ENCODE measurements around the gene LMTK3. TPM values are rescaled to one million over a fixed set of nuclear protein-coding genes. Genes with fewer than 3 reads are reported as not detected.
A peak's percentile ranks its signal among the peaks of the same experiment; 100 is the strongest.

LMTK3 gene
- total and polyA plus RNA-seq, 2 of the 13 experiments (the other 11 are each of a cell fraction or from before 2014, with no cell fraction given): 0.18 to 0.29 TPM

GRCh38 chr19:48496959-48497727, 14.5 kb downstream of the LMTK3 start (continued):
- TF ChIP-seq ZNF691 (CRISPR knock-in tag; IDR thresholded peaks at IDR 0.05; ENCODE audit: borderline replicate concordance, low read depth): no peak
- no peak for TF ChIP-seq AFF4 (CRISPR knock-in tag; IDR thresholded peaks at IDR 0.05)
- peak; percentile 71 for TF ChIP-seq HNF4A (CRISPR knock-in tag; IDR thresholded peaks at IDR 0.05)
- no peak for TF ChIP-seq MAFG (CRISPR knock-in tag; IDR thresholded peaks at IDR 0.05)
- TF ChIP-seq MEIS1 (CRISPR knock-in tag; IDR thresholded peaks at IDR 0.05; ENCODE audit: borderline replicate concordance): no peak
- TF ChIP-seq ZSCAN5A (CRISPR knock-in tag; IDR thresholded peaks at IDR 0.05; ENCODE audit: borderline replicate concordance): no peak
- TF ChIP-seq HIC2 (CRISPR knock-in tag; IDR thresholded peaks at IDR 0.05; ENCODE audit: low read depth): peak; percentile 74; the same call in 1 of the 2 replicates
- no peak for TF ChIP-seq TFDP1 (CRISPR knock-in tag; IDR thresholded peaks at IDR 0.05; ENCODE audit: borderline replicate concordance)
- TF ChIP-seq REPIN1 (CRISPR knock-in tag; IDR thresholded peaks at IDR 0.05; ENCODE audit: borderline replicate concordance, low read depth): 0 out of 2 replicates have a peak, but pooled peaks have one; percentile 27
- no peak for TF ChIP-seq ZNF639 (CRISPR knock-in tag; conservative IDR thresholded peaks at IDR 0.05)
- TF ChIP-seq ZNF567 (CRISPR knock-in tag; IDR thresholded peaks at IDR 0.05; ENCODE audit: borderline replicate concordance): no peak
- no peak for TF ChIP-seq ATM (IDR thresholded peaks at IDR 0.05; ENCODE audit: borderline replicate concordance)
- no peak for TF ChIP-seq GMEB1 (CRISPR knock-in tag; IDR thresholded peaks at IDR 0.05; ENCODE audit: borderline replicate concordance)
- TF ChIP-seq HOXD1 (CRISPR knock-in tag; IDR thresholded peaks at IDR 0.05): no peak
- TF ChIP-seq SRSF1 (optimal IDR thresholded peaks at IDR 0.05; ENCODE audit: low read depth, low read length): no peak

All from HepG2 (cell line).